Stimulated activated CD8-positive, alpha-beta memory T cell treated with anti-CD3 and anti-CD28 coated beads, Interleukin-4, amount 100 ng/mL, for 4 hours (primary cell): ENCODE measurements around the gene AAGAB.
"Not testable (repeated sequence)": the region's sequence is repeated elsewhere in the genome, so short reads cannot be mapped to it uniquely, and the experiment has no call there.

Experiments used
- DNase-seq, 2 donors: peaks; one replicate each; pipeline ENCODE4 v3.0.0-alpha.2; 2020; ENCODE audit warnings: low read depth in 2 of 2, low spot score in 1 of 2

The AAGAB gene

GRCh38 chr15:67254238-67255175 is at the start of gene AAGAB, which contains the start of gene IQCH:
Gene AAGAB, minus strand, starts transcription at chr15:67254661. Its CDS starts 30 bp downstream, at chr15:67254631.
Gene IQCH, plus strand, starts transcription at chr15:67254786. Its CDS starts 111 bp downstream, at chr15:67254897.
- peak; percentile 94 to 96 for DNase-seq

- DNase-seq, result no peak
These were observed 49.3 kb upstream of the AAGAB start for GRCh38 chr15:67303490-67304363.

- DNase-seq, result no peak
These were observed 46.0 kb upstream of the AAGAB start for GRCh38 chr15:67300266-67301025.

- no peak for DNase-seq
These were observed 42.2 kb upstream of the AAGAB start for GRCh38 chr15:67296684-67297083.

GRCh38 chr15:67296188-67296587 is 41.7 kb upstream of the AAGAB start:
- DNase-seq, result no peak

GRCh38 chr15:67290319-67290718 is 35.9 kb upstream of the AAGAB start:
- DNase-seq, result no peak

- DNase-seq, result not testable (repeated sequence)
These were observed 31.9 kb upstream of the AAGAB start for GRCh38 chr15:67286400-67286799.

- not testable (repeated sequence) for DNase-seq
These were observed 31.2 kb upstream of the AAGAB start for GRCh38 chr15:67285625-67286024.

- no peak for DNase-seq
These were observed 27.3 kb upstream of the AAGAB start for GRCh38 chr15:67281714-67282113.

- DNase-seq, result no peak
These were observed 25.8 kb upstream of the AAGAB start for GRCh38 chr15:67280217-67280616.

GRCh38 chr15:67276666-67277065 is 22.2 kb upstream of the AAGAB start:
- no peak for DNase-seq

GRCh38 chr15:67274236-67274635 is 19.8 kb upstream of the AAGAB start:
- no peak for DNase-seq

- DNase-seq, result no peak
These were observed 13.8 kb upstream of the AAGAB start for GRCh38 chr15:67267951-67268941.

- DNase-seq, result no peak
These were observed 13.0 kb upstream of the AAGAB start for GRCh38 chr15:67267440-67267839.

- DNase-seq, result no peak
These were observed 12.4 kb upstream of the AAGAB start for GRCh38 chr15:67266870-67267269.

- no peak for DNase-seq
These were observed 5.3 kb upstream of the AAGAB start for GRCh38 chr15:67259806-67260205.

GRCh38 chr15:67259379-67259778 is 4.9 kb upstream of the AAGAB start:
- DNase-seq, result no peak

GRCh38 chr15:67258412-67258811 is 4.0 kb upstream of the AAGAB start:
- not testable (repeated sequence) for DNase-seq

GRCh38 chr15:67256051-67256450 is 1.6 kb upstream of the AAGAB start:
- DNase-seq, result no peak
